Measurements from ENCODE around the gene RPS15.

The RPS15 gene

GRCh38 chr19:1438035-1438932 is at the start of gene RPS15:
Gene RPS15 (plus strand): TSS chr19:1438396. CDS start chr19:1438426, 30 bp downstream.
- H3K27me3 ChIP-seq (ENCODE audit: control insufficient read depth in 5 of 5, insufficient read depth in 4 of 5, low read length in 5 of 5) = no peaks in the 10 kb centered on the region
- H3K9me3 ChIP-seq (ENCODE audit: control insufficient read depth in 5 of 5, low read length in 5 of 5) = no peaks in the 10 kb centered on the region
- H3K4me1 ChIP-seq (ENCODE audit: control insufficient read depth in 5 of 5, insufficient read depth in 5 of 5, low read length in 5 of 5) = peaks cover 4 to 30% (median 21%) of the 10 kb centered on the region in 5 donors
- peak within 1 kb of the TSS; percentile 77 to 96 (median 91) for H3K9ac ChIP-seq (ENCODE audit: low read length in 5 of 5)
- peak within 1 kb of the TSS; percentile 80 to 97 (median 93) for H3K4me3 ChIP-seq (ENCODE audit: low read depth in 1 of 5, low read length in 5 of 5)
- H3K27ac ChIP-seq (ENCODE audit: low read depth, low read length) = peak within 1 kb of the TSS; percentile 65
- peaks cover 0 to 58% (median 50%) of the 10 kb centered on the region in 5 donors for H3K36me3 ChIP-seq (ENCODE audit: control insufficient read depth in 5 of 5, insufficient read depth in 5 of 5, low read length in 5 of 5)

GRCh38 chr19:1388637-1389026 is 49.6 kb upstream of the RPS15 start:
- Histone ChIP-seq H3K27ac (ENCODE audit: low read depth, low read length) (no peak overlapping the region), H3K4me1 (ENCODE audit: control insufficient read depth in 5 of 5, insufficient read depth in 5 of 5, low read length in 5 of 5) (peaks cover 2 to 27% (median 13%) of the 10 kb centered on the region in 5 donors), H3K4me3 (ENCODE audit: low read depth in 1 of 5, low read length in 5 of 5) (no peak overlapping the region), H3K9me3 (ENCODE audit: control insufficient read depth in 5 of 5, low read length in 5 of 5) (no peaks in the 10 kb centered on the region), H3K27me3 (ENCODE audit: control insufficient read depth in 5 of 5, insufficient read depth in 4 of 5, low read length in 5 of 5) (no peaks in the 10 kb centered on the region), H3K36me3 (ENCODE audit: control insufficient read depth in 5 of 5, insufficient read depth in 5 of 5, low read length in 5 of 5) (peaks cover 0 to 70% (median 53%) of the 10 kb centered on the region in 5 donors), H3K9ac (ENCODE audit: low read length in 5 of 5) (no peak overlapping the region)

- peaks cover 2 to 23% (median 9%) of the 10 kb centered on the region in 5 donors for H3K4me1 ChIP-seq (ENCODE audit: control insufficient read depth in 5 of 5, insufficient read depth in 5 of 5, low read length in 5 of 5)
- no peak overlapping the region for H3K4me3 ChIP-seq (ENCODE audit: low read depth in 1 of 5, low read length in 5 of 5)
- H3K27me3 ChIP-seq (ENCODE audit: control insufficient read depth in 5 of 5, insufficient read depth in 4 of 5, low read length in 5 of 5) = no peaks in the 10 kb centered on the region
- H3K27ac ChIP-seq (ENCODE audit: low read depth, low read length) = no peak overlapping the region
- no peak overlapping the region for H3K9ac ChIP-seq (ENCODE audit: low read length in 5 of 5)
- no peaks in the 10 kb centered on the region for H3K9me3 ChIP-seq (ENCODE audit: control insufficient read depth in 5 of 5, low read length in 5 of 5)
- peaks cover 0 to 77% (median 60%) of the 10 kb centered on the region in 5 donors for H3K36me3 ChIP-seq (ENCODE audit: control insufficient read depth in 5 of 5, insufficient read depth in 5 of 5, low read length in 5 of 5)
These were observed 48.9 kb upstream of the RPS15 start for GRCh38 chr19:1389033-1389940.

GRCh38 chr19:1390890-1391423 is 47.2 kb upstream of the RPS15 start:
- Histone ChIP-seq H3K9ac (ENCODE audit: low read length in 5 of 5) (no peak overlapping the region), H3K27me3 (ENCODE audit: control insufficient read depth in 5 of 5, insufficient read depth in 4 of 5, low read length in 5 of 5) (no peaks in the 10 kb centered on the region), H3K9me3 (ENCODE audit: control insufficient read depth in 5 of 5, low read length in 5 of 5) (no peaks in the 10 kb centered on the region), H3K36me3 (ENCODE audit: control insufficient read depth in 5 of 5, insufficient read depth in 5 of 5, low read length in 5 of 5) (peaks cover 0 to 82% (median 59%) of the 10 kb centered on the region in 5 donors), H3K4me3 (ENCODE audit: low read depth in 1 of 5, low read length in 5 of 5) (no peak overlapping the region), H3K4me1 (ENCODE audit: control insufficient read depth in 5 of 5, insufficient read depth in 5 of 5, low read length in 5 of 5) (peaks cover 0 to 19% (median 7%) of the 10 kb centered on the region in 5 donors), H3K27ac (ENCODE audit: low read depth, low read length) (no peak overlapping the region)

GRCh38 chr19:1392407-1392806 is 45.8 kb upstream of the RPS15 start:
- H3K4me3 ChIP-seq (ENCODE audit: low read depth in 1 of 5, low read length in 5 of 5) = no peak overlapping the region
- H3K9ac ChIP-seq (ENCODE audit: low read length in 5 of 5) = no peak overlapping the region
- H3K27ac ChIP-seq (ENCODE audit: low read depth, low read length) = no peak overlapping the region
- no peaks in the 10 kb centered on the region for H3K9me3 ChIP-seq (ENCODE audit: control insufficient read depth in 5 of 5, low read length in 5 of 5)
- H3K36me3 ChIP-seq (ENCODE audit: control insufficient read depth in 5 of 5, insufficient read depth in 5 of 5, low read length in 5 of 5) = peaks cover 0 to 71% (median 55%) of the 10 kb centered on the region in 5 donors
- peaks cover 0 to 22% (median 14%) of the 10 kb centered on the region in 5 donors for H3K4me1 ChIP-seq (ENCODE audit: control insufficient read depth in 5 of 5, insufficient read depth in 5 of 5, low read length in 5 of 5)
- no peaks in the 10 kb centered on the region for H3K27me3 ChIP-seq (ENCODE audit: control insufficient read depth in 5 of 5, insufficient read depth in 4 of 5, low read length in 5 of 5)

GRCh38 chr19:1392939-1393530 is 45.2 kb upstream of the RPS15 start:
- Histone ChIP-seq H3K4me1 (ENCODE audit: control insufficient read depth in 5 of 5, insufficient read depth in 5 of 5, low read length in 5 of 5) (peaks cover 0 to 22% (median 14%) of the 10 kb centered on the region in 5 donors), H3K9ac (ENCODE audit: low read length in 5 of 5) (no peak overlapping the region), H3K4me3 (ENCODE audit: low read depth in 1 of 5, low read length in 5 of 5) (no peak overlapping the region), H3K9me3 (ENCODE audit: control insufficient read depth in 5 of 5, low read length in 5 of 5) (no peaks in the 10 kb centered on the region), H3K36me3 (ENCODE audit: control insufficient read depth in 5 of 5, insufficient read depth in 5 of 5, low read length in 5 of 5) (peaks cover 0 to 66% (median 53%) of the 10 kb centered on the region in 5 donors), H3K27me3 (ENCODE audit: control insufficient read depth in 5 of 5, insufficient read depth in 4 of 5, low read length in 5 of 5) (no peaks in the 10 kb centered on the region), H3K27ac (ENCODE audit: low read depth, low read length) (no peak overlapping the region)

GRCh38 chr19:1393841-1394240 is 44.4 kb upstream of the RPS15 start:
- Histone ChIP-seq H3K4me1 (ENCODE audit: control insufficient read depth in 5 of 5, insufficient read depth in 5 of 5, low read length in 5 of 5) (peaks cover 0 to 22% (median 14%) of the 10 kb centered on the region in 5 donors), H3K27me3 (ENCODE audit: control insufficient read depth in 5 of 5, insufficient read depth in 4 of 5, low read length in 5 of 5) (no peaks in the 10 kb centered on the region), H3K4me3 (ENCODE audit: low read depth in 1 of 5, low read length in 5 of 5) (no peak overlapping the region), H3K9me3 (ENCODE audit: control insufficient read depth in 5 of 5, low read length in 5 of 5) (no peaks in the 10 kb centered on the region), H3K36me3 (ENCODE audit: control insufficient read depth in 5 of 5, insufficient read depth in 5 of 5, low read length in 5 of 5) (peaks cover 0 to 58% (median 45%) of the 10 kb centered on the region in 5 donors), H3K27ac (ENCODE audit: low read depth, low read length) (no peak overlapping the region), H3K9ac (ENCODE audit: low read length in 5 of 5) (no peak overlapping the region)

GRCh38 chr19:1394252-1395193 is 43.7 kb upstream of the RPS15 start:
- Histone ChIP-seq H3K36me3 (ENCODE audit: control insufficient read depth in 5 of 5, insufficient read depth in 5 of 5, low read length in 5 of 5) (peaks cover 0 to 51% (median 39%) of the 10 kb centered on the region in 5 donors), H3K9ac (ENCODE audit: low read length in 5 of 5) (no peak overlapping the region), H3K27ac (ENCODE audit: low read depth, low read length) (no peak overlapping the region), H3K4me1 (ENCODE audit: control insufficient read depth in 5 of 5, insufficient read depth in 5 of 5, low read length in 5 of 5) (peaks cover 0 to 22% (median 14%) of the 10 kb centered on the region in 5 donors), H3K27me3 (ENCODE audit: control insufficient read depth in 5 of 5, insufficient read depth in 4 of 5, low read length in 5 of 5) (no peaks in the 10 kb centered on the region), H3K9me3 (ENCODE audit: control insufficient read depth in 5 of 5, low read length in 5 of 5) (no peaks in the 10 kb centered on the region), H3K4me3 (ENCODE audit: low read depth in 1 of 5, low read length in 5 of 5) (no peak overlapping the region)

Data from subcutaneous abdominal adipose tissue (tissue), 5 donors.